Measurements from ENCODE around the gene DEAF1.
"Not testable (repeated sequence)": the region's sequence is repeated elsewhere in the genome, so short reads cannot be mapped to it uniquely, and the experiment has no call there.

DEAF1 gene

GRCh38 chr11:647672-648158 lies 47.3 kb downstream of the DEAF1 start:
- DNase-seq (ENCODE audit: low read depth in 1 of 2, low spot score in 1 of 2) = not testable (repeated sequence)

DNA sequence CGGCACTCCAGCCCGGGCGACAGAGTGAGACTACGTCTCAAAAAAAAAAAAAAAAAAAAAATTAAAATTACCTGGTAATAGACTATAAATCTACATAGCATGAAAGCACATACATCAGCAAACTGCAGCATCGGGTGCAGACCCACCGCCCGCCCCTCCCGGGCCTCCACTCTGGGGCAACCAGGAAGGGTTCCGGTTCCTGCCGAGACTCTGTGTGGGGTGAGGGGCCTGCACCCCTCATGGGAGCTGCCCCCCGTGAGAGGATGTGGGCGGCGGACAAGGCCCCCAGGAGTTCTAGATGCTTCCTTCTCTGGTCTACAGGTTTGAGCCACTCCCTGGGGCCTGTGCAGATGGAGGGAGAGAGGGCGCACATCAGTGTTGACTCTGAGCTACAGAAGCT lies 48.8 kb downstream of the DEAF1 start:
- DNase-seq (ENCODE audit: low read depth in 1 of 2, low spot score in 1 of 2) = no peak

- DNase-seq (ENCODE audit: low read depth in 1 of 2, low spot score in 1 of 2) = no peak
Observed at GRCh38 chr11:645536-645935, 49.5 kb downstream of the DEAF1 start.

DNA sequence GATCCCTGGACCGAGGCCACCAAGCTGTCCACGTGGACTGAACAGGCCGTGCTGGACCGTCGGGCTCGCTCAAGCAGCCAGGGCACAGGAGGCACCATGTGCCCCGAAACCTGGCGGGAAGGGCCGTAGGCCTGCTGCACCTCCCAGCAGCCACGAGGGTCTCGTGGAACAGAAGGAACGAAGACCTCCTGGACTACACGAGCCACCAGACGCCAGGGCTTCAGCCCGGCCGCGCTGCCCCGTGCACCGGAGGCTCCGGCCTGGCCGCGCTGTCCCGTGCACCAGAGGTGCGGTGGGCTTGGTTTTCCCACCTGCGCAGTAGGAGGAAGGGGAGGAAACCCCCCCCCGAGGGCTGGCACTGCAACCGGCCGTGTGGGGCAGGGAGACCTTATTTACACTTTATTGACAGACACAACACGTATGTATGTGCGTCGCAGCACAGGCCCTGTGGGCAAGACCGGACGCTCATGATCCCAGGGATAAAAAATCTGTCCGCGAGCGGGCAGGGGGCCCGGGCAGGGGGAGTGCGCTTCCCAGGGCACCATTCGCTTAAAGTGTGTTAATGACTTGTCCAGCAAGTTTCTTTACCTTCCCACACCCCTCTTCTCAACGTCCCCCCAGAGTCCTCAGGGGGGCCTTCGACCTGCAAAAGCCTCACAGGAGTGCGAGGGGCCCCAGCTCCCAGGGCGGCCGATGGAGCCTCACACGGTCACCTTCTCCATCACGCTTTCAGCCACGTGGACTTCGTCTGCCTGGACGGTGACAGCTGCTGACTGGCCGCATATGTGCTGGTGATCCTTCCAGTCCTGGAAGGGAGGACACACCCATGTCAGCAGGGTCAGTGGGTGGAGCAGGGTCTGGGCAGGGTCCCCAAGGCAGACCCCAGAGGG lies 50.9 kb downstream of the DEAF1 start:
- no peak for DNase-seq (ENCODE audit: low read depth in 1 of 2, low spot score in 1 of 2)

DNA sequence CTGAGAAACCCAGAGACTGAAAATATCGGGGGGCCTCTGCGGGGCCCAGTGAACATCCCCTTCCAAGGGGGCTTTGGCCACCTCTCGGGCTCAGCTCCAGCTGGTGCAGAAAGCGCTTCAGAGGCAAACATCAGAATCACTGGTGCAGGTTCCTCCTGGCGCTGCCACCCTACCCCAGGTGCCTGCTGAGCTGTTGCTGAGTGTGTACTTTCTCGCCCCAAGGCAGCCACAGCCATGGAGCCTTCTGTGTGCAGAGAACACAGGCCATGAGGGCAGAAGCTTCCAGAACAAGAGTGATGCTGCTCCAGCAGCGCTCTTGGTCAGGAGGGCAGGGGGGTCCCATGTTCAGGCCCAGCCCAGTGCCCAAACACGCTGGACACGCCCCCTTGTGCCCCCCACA lies 51.7 kb downstream of the DEAF1 start:
- no peak for DNase-seq (ENCODE audit: low read depth in 1 of 2, low spot score in 1 of 2)

- no peak for DNase-seq (ENCODE audit: low read depth in 1 of 2, low spot score in 1 of 2)
Observed at GRCh38 chr11:641806-642370, 53.1 kb downstream of the DEAF1 start.

DNA sequence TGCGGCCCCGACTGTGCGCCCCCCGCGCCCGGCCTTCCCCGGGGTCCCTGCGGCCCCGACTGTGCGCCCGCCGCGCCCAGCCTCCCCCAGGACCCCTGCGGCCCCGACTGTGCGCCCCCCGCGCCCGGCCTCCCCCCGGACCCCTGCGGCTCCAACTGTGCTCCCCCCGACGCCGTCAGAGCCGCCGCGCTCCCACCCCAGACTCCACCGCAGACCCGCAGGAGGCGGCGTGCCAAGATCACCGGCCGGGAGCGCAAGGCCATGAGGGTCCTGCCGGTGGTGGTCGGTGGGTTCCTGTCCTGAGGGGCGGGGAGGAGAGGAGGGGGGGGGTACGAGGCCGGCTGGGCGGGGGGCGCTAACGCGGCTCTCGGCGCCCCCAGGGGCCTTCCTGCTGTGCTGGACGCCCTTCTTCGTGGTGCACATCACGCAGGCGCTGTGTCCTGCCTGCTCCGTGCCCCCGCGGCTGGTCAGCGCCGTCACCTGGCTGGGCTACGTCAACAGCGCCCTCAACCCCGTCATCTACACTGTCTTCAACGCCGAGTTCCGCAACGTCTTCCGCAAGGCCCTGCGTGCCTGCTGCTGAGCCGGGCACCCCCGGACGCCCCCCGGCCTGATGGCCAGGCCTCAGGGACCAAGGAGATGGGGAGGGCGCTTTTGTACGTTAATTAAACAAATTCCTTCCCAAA lies 54.9 kb downstream of the DEAF1 start:
- DNase-seq (ENCODE audit: low read depth in 1 of 2, low spot score in 1 of 2) = no peak

DNA sequence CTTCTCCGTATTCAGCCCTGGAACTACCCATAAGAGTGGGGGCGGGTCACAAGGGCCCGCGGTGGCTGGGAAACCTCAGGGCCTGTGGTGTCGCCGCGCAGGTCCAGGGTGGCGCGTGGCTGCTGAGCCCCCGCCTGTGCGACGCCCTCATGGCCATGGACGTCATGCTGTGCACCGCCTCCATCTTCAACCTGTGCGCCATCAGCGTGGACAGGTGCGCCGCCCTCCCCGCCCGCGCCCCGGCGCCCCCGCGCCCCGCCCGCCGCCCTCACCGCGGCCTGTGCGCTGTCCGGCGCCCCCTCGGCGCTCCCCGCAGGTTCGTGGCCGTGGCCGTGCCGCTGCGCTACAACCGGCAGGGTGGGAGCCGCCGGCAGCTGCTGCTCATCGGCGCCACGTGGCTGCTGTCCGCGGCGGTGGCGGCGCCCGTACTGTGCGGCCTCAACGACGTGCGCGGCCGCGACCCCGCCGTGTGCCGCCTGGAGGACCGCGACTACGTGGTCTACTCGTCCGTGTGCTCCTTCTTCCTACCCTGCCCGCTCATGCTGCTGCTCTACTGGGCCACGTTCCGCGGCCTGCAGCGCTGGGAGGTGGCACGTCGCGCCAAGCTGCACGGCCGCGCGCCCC lies 55.6 kb downstream of the DEAF1 start:
- no peak for DNase-seq (ENCODE audit: low read depth in 1 of 2, low spot score in 1 of 2)

DNA sequence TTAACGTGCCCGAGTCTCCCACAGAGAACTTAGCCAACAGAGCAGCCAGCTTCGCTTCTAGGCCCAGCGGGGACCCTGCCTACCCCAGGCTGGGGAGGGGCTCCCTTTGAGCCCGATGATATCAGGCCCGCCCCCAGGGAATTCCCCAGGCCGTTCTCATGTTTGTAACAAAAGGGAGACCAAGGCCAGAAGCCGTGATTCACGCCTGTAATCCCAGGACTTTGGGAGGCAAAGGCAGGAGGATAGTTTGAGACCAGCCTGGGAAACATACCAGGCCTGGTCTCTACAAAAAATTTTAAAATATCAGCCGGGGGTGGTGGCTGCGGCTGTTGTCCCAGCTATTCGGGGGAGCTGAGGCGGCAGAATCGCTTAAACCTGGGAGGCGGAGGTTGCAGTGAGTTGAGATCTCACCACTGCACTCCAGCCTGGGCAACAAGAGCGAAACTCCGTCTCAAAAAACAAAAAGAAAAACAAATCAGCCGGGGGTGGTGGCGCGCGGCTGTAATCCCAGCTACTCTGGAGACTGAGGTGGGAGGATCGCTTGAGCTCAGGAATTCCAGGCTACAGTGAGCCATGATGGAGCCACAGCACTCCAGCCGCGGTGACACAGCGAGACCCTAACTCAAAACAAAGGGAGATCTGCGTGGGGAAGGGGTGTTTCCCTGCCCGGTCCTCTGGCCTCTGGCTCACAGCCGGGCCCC lies 56.2 kb downstream of the DEAF1 start:
- no peak for DNase-seq (ENCODE audit: low read depth in 1 of 2, low spot score in 1 of 2)

DNA sequence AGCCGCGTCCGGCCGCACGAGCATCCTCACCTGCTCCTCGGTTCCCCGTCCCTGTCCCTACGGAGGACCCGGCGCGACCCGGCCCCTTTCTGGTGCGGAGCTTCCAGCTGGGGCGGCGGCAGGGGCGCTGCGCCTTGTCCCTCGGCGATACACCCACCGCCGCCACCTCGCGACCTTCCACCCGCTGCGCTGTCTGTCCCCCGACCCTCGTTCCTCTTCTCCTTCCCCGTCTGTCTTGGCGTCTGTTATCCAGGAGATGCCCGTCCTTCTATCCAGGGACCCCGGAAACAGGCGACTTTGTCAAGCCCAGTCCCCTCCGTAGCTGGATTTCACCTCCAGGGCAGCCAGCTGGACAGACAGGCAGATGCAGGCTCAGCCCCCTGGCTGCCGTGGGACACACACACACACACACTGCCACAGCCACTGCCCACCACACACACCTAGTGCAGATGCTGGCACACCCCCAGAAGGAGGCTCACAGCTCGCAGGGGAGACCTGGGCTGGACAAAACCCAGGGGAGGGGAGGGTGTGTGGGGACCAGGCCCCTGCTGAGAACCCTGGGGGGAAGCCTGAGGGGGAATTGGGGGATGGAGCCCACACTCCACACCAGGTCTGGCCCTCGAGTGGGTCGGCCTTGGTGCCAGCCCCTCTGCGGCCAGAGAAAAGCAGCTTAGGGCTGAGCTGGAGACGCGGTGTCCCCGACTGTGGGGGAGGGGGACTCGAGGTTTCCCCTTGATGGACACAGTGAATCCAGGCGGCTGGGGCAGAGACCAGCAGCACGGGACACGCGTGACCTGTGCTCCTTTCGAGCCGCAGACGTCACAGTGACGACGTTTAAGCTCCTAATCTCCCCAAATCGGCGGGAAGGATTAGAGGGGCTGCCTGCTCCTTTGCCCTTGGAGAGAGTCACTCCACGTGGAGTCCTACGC lies 57.2 kb downstream of the DEAF1 start:
- no peak for DNase-seq (ENCODE audit: low read depth in 1 of 2, low spot score in 1 of 2)

GRCh38 chr11:637333-637592 lies 57.8 kb downstream of the DEAF1 start:
- no peak for DNase-seq (ENCODE audit: low read depth in 1 of 2, low spot score in 1 of 2)

GRCh38 chr11:636511-637332 lies 58.3 kb downstream of the DEAF1 start, which contains the start of gene DRD4:
TSS of gene DRD4 (plus strand) at chr11:637269. CDS start at chr11:637305, 36 bp downstream.
- DNase-seq (ENCODE audit: low read depth in 1 of 2, low spot score in 1 of 2) = no peak

DNA sequence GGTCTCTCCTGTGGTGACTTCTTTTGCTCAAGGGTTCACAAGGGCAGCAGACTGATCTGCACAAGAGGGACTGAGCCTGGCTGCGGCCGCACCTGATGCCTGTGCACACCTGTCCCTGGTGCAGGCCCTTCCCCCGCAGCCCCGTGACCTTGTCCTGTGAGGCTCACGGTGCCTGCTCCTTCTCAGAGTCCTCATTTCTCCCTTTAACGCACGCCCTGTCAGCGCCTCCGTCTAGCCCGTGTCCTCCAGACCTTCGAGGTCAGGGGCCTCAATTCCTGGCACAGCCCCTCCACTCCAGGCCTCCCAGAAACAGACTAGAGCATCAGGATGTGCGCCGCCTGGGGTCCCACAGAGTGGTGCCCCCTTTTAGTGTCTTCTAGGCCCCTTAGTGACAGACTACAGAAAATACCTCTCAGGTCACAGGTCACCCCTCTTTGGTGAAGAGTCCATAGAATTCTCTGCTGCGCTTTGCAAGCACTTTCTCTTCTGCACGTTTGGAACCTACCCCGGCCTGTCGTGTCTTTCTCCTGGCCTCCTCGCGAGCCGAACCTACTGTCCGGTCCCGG lies 59.0 kb downstream of the DEAF1 start:
- no peak for DNase-seq (ENCODE audit: low read depth in 1 of 2, low spot score in 1 of 2)

GRCh38 chr11:630871-631270 lies 64.2 kb downstream of the DEAF1 start:
- DNase-seq (ENCODE audit: low read depth in 1 of 2, low spot score in 1 of 2) = no peak

- no peak for DNase-seq (ENCODE audit: low read depth in 1 of 2, low spot score in 1 of 2)
Observed at GRCh38 chr11:629237-629583, 65.8 kb downstream of the DEAF1 start.

DNA sequence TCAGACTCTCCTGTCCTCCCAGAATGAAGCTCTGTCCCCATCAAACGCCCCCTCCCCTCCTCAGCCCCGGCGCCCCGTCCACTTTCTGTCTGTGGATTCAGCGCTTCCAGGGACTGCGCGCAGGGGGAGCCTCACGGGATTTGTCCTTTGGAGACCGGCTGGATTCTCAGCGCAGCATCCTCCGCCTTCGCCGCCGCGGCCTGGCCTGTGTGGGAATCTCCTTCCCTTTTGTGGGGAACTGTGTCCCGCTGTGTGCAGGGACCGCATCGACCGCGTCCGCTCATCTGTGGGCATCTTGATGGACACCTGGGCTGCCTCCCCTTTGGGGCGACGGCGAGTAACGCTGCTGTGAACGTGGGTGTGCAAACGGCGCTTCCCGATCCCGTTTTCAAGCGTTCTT lies 67.0 kb downstream of the DEAF1 start:
- no peak for DNase-seq (ENCODE audit: low read depth in 1 of 2, low spot score in 1 of 2)

DNA sequence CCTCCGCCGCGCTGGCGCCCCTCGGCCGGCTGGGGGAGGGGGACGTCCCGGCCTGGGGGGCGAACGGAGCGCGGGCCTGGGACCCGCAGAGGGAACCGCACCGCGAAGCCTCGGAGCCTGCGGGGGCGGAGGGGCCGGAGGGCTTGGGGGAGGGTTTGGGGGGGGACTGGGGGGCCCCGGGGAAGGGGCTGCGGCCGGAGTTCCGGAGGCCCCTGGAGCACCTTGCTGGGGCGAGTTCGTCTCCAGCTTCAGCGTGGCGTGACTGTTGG lies 67.8 kb downstream of the DEAF1 start:
- no peak for DNase-seq (ENCODE audit: low read depth in 1 of 2, low spot score in 1 of 2)

DNA sequence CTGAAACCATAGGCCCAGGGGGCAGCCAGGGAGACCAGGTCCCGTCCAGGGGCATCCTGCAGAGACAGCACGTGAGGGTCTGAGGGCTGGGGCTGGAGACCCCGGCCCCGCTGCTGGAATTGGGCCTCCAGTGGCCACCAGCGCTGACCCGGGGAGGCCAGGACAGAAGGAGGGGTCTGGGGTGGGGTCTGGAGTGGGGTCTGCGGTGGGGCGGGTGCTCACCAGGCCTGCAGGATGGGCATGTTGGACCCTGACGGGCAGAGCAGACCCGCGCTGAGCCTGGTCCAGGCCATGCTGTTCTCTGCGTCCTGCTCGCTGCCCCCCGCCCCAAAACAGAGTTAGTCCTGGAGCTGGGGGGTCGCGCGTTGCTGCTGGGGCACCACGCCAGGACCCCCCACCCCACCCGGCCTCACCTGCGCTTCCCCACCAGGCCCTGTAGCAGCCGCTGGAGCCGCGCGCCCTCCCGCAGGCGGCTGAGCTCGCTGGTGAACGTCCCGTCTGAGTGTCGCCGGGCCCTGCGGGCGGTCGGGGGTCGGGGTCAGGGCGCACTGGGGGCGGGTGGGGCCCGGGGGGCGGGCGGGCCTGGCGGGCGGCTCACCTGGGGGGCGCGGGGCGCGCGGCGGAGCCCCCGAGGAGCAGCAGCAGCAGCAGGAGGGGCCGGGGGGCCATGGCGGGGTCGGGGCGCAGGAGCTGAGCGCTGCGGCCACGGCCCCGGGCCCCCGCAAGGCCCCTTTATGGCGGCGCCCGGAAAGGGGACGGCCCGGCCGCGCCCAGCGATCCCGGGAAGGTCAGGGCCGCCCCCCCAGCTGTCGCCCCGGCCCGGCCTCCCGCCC lies 68.3 kb downstream of the DEAF1 start, which contains the start of gene SCT:
Gene SCT (minus strand): TSS at position 707 of the 833 bp plus-strand sequence. CDS start 38 bp downstream, at position 669.
- no peak for DNase-seq (ENCODE audit: low read depth in 1 of 2, low spot score in 1 of 2)
